Retinal pigment epithelial cell (primary cell): Measurements from ENCODE around the gene PCNA.
A peak's percentile ranks its signal among the peaks of the same experiment; 100 is the strongest.

Experiments
- DNase-seq: peaks from one replicate; pipeline ENCODE4 v3.0.0-alpha.2; 2010; ENCODE audit warnings: low read depth
- H3K4me3 ChIP-seq: 2 replicates; pipeline ENCODE4 v1.5.1; 2011; ENCODE audit warnings: mild to moderate bottlenecking, low read length, control low read depth, moderate library complexity
- CTCF ChIP-seq: conservative IDR thresholded peaks from 2 replicates; pipeline ENCODE4 v1.5.1; 2011; ENCODE audit warnings: low read depth, low read length, control low read depth, inconsistent platforms

PCNA gene

GRCh38 chr20:5127204-5127858 is 7.6 kb upstream of the PCNA start:
- peak overlapping the region; percentile 86 for H3K4me3 ChIP-seq
- no peak for DNase-seq
- TF ChIP-seq CTCF: no peak

GRCh38 chr20:5126512-5127203 is 6.9 kb upstream of the PCNA start, which contains the start of gene CDS2:
Gene CDS2, plus strand, starts transcription at chr20:5127008. Its CDS starts 85 bp downstream, at chr20:5127093.
- TF ChIP-seq CTCF: peak; percentile 49
- DNase-seq: peak; percentile 92
- peak within 1 kb of the TSS; percentile 86 for H3K4me3 ChIP-seq

GRCh38 chr20:5122873-5123260 is 3.1 kb upstream of the PCNA start:
- no peak for TF ChIP-seq CTCF
- no peak overlapping the region for H3K4me3 ChIP-seq
- DNase-seq: no peak

DNA sequence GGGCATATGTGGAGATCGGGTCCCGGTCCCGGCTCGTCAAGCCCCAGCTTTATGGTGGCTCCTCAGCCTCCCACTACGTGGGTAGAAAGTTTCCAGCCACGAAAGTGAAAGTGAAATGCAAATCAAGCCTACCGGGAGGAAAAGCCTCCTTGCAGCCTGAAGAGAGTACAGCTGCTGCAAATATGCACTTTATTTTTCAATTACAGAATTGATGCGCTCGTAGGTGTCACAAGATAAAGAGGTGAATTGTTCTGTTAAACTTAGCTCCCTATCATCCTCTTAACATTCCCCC is 373 bp upstream of the PCNA start:
- no peak for TF ChIP-seq CTCF
- peak overlapping the region; percentile 88 for H3K4me3 ChIP-seq
- no peak for DNase-seq

- DNase-seq: no peak
- no peak for TF ChIP-seq CTCF
- peak overlapping the region; percentile 88 for H3K4me3 ChIP-seq
Observed at GRCh38 chr20:5119143-5119434, 669 bp downstream of the PCNA start.

- peak overlapping the region; percentile 88 for H3K4me3 ChIP-seq
- no peak for DNase-seq
- TF ChIP-seq CTCF: no peak
Observed at GRCh38 chr20:5118220-5119142, 1.3 kb downstream of the PCNA start.
